Activated CD4-positive, alpha-beta memory T cell treated with anti-CD3 and anti-CD28 coated beads, Interleukin-2, amount 10 ng/mL, durations not matched to agents 7 days and 5 days (primary cell): ENCODE results near the gene MYO5C. TPM values are rescaled to one million over a fixed set of nuclear protein-coding genes. Genes with fewer than 3 reads are reported as not detected.

ENCODE experiments used
- CTCF ChIA-PET: fragments of 350-600 bp; sonication (Branson Sonifier 250); formaldehyde crosslinking; loops from one replicate; lab custom pipeline; 2021; ENCODE audit warnings: antibody characterized with exemption, inconsistent platforms; lab: Charles Lee
- POLR2A ChIA-PET: fragments of 350-600 bp; sonication (Branson Sonifier 250); formaldehyde crosslinking; loops from one replicate; lab custom pipeline; 2021; ENCODE audit warnings: antibody characterized with exemption; lab: Charles Lee
- DNase-seq: peaks from one replicate; pipeline ENCODE4 v3.0.0-alpha.2; 2020
- H3K27ac Mint-ChIP-seq: one replicate; pipeline ENCODE4 v1.8.0; 2021; ENCODE audit warnings: mild to moderate bottlenecking, mixed read lengths
- H3K27me3 Mint-ChIP-seq: one replicate; pipeline ENCODE4 v1.8.0; 2021; ENCODE audit warnings: mixed read lengths
- H3K36me3 Mint-ChIP-seq: one replicate; pipeline ENCODE4 v1.8.0; 2021; ENCODE audit warnings: low read depth, mixed read lengths
- H3K4me1 Mint-ChIP-seq: one replicate; pipeline ENCODE4 v1.8.0; 2021; ENCODE audit warnings: mixed read lengths
- H3K4me3 Mint-ChIP-seq: one replicate; pipeline ENCODE4 v1.8.0; 2021; ENCODE audit warnings: mild to moderate bottlenecking, mixed read lengths
- H3K9me3 Mint-ChIP-seq: one replicate; pipeline ENCODE4 v1.8.0; 2021; ENCODE audit warnings: mixed read lengths
- total RNA-seq, 2 experiments: library from RNA; stranded (reverse); gene quantifications; one replicate each; pipeline ENCODE4 v1.2.3, GENCODE V29; 2021

Gene MYO5C
- total RNA-seq, 2 experiments from 2014 or later: 1.3 to 1.4 TPM

DNA sequence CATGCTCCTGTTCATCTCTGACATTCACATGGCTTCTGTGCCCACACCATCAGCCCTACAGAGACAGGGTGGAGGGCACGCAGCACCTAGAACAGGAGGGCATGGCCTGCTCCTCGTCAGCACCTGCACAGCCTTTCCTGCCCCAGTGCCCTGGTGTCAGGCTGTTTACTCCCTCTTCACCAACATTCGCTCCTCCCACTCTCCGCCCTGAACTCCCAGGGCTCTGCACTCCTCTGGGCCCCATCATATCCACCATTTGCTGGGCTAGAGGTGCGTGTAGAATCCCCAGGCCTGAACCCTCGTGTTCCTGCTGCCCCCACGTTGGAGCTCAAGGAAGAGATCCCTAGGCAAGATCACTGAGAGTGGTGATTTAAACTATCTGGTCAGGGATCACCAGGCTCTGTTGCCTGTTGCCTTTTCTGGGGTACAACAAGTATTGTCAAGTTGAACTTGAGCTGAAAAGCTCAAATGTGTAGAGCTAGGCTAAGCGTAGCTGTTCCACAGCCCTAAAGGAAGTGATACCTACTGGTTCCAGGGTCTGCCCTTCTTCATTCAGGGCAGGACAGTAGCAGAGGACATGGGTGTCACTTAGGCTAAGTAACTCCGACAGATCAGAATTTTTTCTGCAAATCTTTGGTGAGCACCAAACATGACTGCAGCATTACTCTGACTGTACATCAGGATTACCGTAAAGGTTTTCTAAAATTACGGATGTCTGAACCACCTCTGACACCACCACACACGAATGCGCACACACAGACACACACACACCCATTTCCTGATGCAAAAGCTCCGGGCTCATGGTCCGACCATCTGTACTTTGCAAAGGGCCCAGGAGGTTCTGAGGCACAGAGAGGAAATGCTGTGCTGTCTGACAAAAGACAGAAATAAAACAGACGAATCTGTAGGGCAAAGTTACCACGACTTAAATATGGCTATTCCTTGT, 60.7 kb downstream of the MYO5C start:
- Mint-ChIP-seq H3K9me3 (no peaks in the 10 kb centered on the region), H3K36me3 (no peaks in the 10 kb centered on the region), H3K4me3 (no peak overlapping the region), H3K27me3 (peaks cover 2% of the 10 kb centered on the region), H3K27ac (peak overlapping the region; percentile 56), H3K4me1 (peaks cover 18% of the 10 kb centered on the region)
- no peak for DNase-seq
- ChIA-PET POLR2A (interaction anchor here (1.0 kb wide), 3 partner anchors 14 to 55 kb away, joined by 3 read pairs; no protein-coding TSS in a partner anchor), CTCF (interaction anchor here (1.9 to 5.5 kb wide), 3 partner anchors 7 to 22 kb away, joined by 4 to 19 read pairs (median 11); no protein-coding TSS in a partner anchor)

DNA sequence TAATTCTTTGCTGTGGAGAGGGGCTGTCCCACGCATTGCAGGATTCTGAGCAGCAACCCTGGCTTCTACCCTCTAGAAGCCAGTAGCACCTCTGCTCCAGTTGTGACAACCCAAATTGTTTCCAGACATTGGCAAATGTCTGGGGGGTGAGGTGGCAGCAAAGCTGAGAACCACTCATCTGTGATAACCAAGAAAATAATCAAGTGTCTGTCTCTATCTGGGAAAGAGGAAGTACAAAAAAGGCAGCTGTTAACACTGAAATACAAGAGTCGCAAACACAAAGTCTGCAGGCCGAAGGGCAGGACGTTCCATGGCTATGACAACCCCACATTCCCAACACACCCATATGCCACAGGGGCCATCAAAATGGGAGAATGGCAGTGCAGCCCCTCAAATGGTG, 62.2 kb downstream of the MYO5C start:
- no peak for DNase-seq
- peaks cover 2% of the 10 kb centered on the region for H3K27me3 Mint-ChIP-seq
- CTCF ChIA-PET: interaction anchor here (1.1 to 2.6 kb wide), 3 partner anchors 16 to 25 kb away, joined by 4 to 10 read pairs (median 7); no protein-coding TSS in a partner anchor
- H3K4me1 Mint-ChIP-seq: peaks cover 18% of the 10 kb centered on the region
- H3K9me3 Mint-ChIP-seq: no peaks in the 10 kb centered on the region
- no peaks in the 10 kb centered on the region for H3K36me3 Mint-ChIP-seq
- H3K4me3 Mint-ChIP-seq: no peak overlapping the region
- H3K27ac Mint-ChIP-seq: no peak overlapping the region
- POLR2A ChIA-PET: interaction anchor here (1.3 kb wide), 1 partner anchor 53 kb away, joined by 3 read pairs; no protein-coding TSS in a partner anchor

DNA sequence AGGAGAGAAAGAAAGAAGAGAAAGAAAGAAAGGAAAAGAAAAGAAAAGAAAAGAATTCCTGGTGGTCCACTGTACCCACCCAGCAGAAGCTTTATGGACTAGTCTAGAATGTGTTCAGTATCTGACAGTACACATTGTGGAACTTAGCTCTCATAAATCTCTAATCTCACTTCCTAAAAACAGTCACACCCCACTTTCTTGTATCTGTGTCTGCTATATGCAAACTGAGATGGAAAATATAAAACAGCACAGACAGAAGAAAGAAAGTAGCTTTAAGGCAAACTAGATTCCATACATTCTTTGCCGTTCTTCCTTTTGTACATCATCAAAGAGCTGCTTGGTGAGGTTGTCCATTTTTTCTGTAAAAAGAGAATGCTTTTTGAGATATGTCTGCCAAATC, 63.3 kb downstream of the MYO5C start:
- peaks cover 2% of the 10 kb centered on the region for H3K27me3 Mint-ChIP-seq
- no peak for DNase-seq
- no peaks in the 10 kb centered on the region for H3K36me3 Mint-ChIP-seq
- peaks cover 20% of the 10 kb centered on the region for H3K4me1 Mint-ChIP-seq
- CTCF ChIA-PET: interaction anchor here (1.1 to 2.6 kb wide), 3 partner anchors 18 to 24 kb away, joined by 4 to 10 read pairs (median 4); no protein-coding TSS in a partner anchor
- no peak overlapping the region for H3K27ac Mint-ChIP-seq
- no peaks in the 10 kb centered on the region for H3K9me3 Mint-ChIP-seq
- no peak overlapping the region for H3K4me3 Mint-ChIP-seq
- POLR2A ChIA-PET: no interaction called here

DNA sequence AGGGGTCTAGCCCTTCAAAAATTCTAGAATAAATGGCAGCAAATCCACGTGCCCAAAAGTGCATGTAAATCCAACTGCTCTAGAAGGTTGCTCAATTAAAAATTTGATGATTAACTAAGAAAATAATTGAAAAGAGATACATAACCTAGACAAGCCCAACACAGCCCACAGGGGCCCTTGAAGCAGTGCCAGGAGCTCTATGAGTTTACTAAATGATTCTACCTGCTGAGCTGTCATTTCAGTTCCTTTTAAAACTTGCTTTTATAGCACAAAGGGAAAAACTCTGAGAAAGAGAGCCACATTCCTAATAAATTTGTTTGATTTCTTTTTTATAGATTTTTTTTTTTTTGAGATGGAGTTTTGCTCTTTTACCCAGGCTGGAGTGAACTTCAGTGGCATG, 65.5 kb downstream of the MYO5C start:
- DNase-seq: no peak
- Mint-ChIP-seq H3K4me1 (peaks cover 16% of the 10 kb centered on the region), H3K9me3 (no peaks in the 10 kb centered on the region), H3K27ac (no peak overlapping the region), H3K36me3 (peaks cover 2% of the 10 kb centered on the region), H3K27me3 (peaks cover 2% of the 10 kb centered on the region), H3K4me3 (no peak overlapping the region)
- POLR2A ChIA-PET: no interaction called here
- CTCF ChIA-PET: interaction anchor here (0.9 to 2.2 kb wide), 4 partner anchors 13 to 324 kb away, joined by 3 to 6 read pairs (median 3); no protein-coding TSS in a partner anchor

DNA sequence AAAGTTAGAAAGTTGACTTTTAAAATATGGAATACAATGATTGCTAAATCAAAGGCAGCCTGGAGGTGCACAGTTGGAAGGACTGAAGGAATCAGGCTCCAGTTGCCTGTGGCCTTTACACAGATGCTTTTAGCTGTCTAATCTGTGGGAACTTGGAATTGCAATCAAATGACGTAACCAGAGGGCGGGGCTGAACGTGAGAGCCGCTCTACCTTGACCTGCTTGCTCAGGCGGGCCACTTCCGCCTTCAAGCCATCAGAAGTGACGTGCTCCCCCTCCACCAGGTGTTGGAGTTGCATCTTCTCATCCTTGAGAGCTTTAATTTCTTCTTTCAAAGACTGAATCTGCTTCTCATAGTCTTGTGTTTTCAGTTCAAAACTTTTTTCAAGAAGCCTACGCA, 66.7 kb downstream of the MYO5C start:
- H3K36me3 Mint-ChIP-seq: peaks cover 5% of the 10 kb centered on the region
- CTCF ChIA-PET: interaction anchor here (0.8 to 4.4 kb wide), 14 partner anchors 9 to 507 kb away, joined by 3 to 31 read pairs (median 12); no protein-coding TSS in a partner anchor
- no peak overlapping the region for H3K4me3 Mint-ChIP-seq
- H3K9me3 Mint-ChIP-seq: no peaks in the 10 kb centered on the region
- peaks cover 9% of the 10 kb centered on the region for H3K4me1 Mint-ChIP-seq
- H3K27ac Mint-ChIP-seq: no peak overlapping the region
- DNase-seq: no peak
- peaks cover 2% of the 10 kb centered on the region for H3K27me3 Mint-ChIP-seq
- POLR2A ChIA-PET: no interaction called here

DNA sequence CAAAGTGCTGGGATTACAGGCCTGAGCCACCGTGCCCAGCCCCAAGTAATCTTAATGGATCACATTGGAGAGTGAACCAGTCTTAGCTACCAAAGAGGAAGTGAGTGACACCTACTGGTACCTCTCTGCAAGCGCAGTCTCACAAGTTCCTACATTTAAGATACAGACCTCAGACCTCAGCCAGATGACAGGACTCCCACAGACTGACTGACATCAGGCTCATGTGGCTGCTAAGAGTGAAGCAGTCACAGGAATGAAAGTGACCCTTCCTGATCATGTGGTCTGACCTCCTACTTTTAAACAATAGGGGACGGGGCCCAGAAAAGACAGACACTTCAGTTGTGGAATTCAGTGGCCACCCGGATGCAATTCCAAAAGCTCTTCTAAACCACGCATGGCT, 68.1 kb downstream of the MYO5C start:
- no peaks in the 10 kb centered on the region for H3K9me3 Mint-ChIP-seq
- H3K4me3 Mint-ChIP-seq: no peak overlapping the region
- peaks cover 18% of the 10 kb centered on the region for H3K4me1 Mint-ChIP-seq
- CTCF ChIA-PET: interaction anchor here (0.5 to 4.4 kb wide), 36 partner anchors 10 to 578 kb away, joined by 3 to 31 read pairs (median 4); no protein-coding TSS in a partner anchor
- H3K36me3 Mint-ChIP-seq: peaks cover 5% of the 10 kb centered on the region
- DNase-seq: peak; percentile 77
- no peak overlapping the region for H3K27ac Mint-ChIP-seq
- H3K27me3 Mint-ChIP-seq: no peaks in the 10 kb centered on the region
- POLR2A ChIA-PET: interaction anchor here (2.0 to 3.6 kb wide), 2 partner anchors 49 to 256 kb away, joined by 7 to 12 read pairs; partner anchors contain the start of gene LEO1

DNA sequence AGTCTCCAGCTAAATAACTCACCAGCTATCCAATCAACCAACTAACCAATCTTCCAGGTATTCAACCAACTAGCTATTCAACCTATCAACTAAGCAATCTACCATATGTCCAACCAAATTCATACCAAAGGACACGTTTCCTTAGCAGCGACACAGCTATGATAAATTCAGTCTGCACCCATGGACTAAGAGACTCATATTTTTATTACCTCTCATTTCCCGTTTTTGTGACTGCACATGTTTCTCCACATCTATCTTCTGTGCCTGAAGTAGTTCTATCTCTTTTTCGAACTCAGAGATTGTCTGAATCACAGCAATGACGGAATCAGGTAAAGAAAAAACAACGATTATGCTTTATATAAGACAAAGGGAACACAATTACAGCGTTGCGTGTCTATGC, 70.4 kb downstream of the MYO5C start:
- CTCF ChIA-PET: interaction anchor here (0.9 to 4.4 kb wide), 6 partner anchors 8 to 147 kb away, joined by 3 to 31 read pairs (median 14); no protein-coding TSS in a partner anchor
- POLR2A ChIA-PET: interaction anchor here (0.6 to 3.6 kb wide), 4 partner anchors 11 to 254 kb away, joined by 3 to 12 read pairs (median 5); partner anchors contain the start of gene LEO1
- Mint-ChIP-seq H3K4me1 (peaks cover 34% of the 10 kb centered on the region), H3K9me3 (no peaks in the 10 kb centered on the region), H3K27ac (no peak overlapping the region), H3K36me3 (peaks cover 5% of the 10 kb centered on the region), H3K27me3 (no peaks in the 10 kb centered on the region), H3K4me3 (no peak overlapping the region)
- DNase-seq: no peak

DNA sequence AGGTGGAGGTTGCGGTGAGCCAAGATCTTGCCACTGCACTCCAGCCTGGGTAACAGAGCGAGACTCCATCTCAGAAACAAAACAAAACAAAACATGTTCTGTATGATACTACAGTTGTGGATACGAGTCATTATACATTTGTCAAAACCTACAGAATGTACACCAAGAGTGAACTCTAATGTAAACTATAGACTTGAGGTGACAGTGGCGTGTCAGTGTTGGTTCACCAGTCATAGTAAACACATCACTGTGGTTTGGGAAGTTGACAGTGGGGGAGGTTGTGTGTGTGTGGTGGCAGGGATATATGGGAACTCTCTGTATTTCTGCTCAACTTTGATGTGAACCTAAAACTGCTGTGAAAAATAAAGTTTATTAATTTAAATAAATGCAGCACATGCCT, 71.4 kb downstream of the MYO5C start:
- DNase-seq: no peak
- Mint-ChIP-seq H3K9me3 (no peaks in the 10 kb centered on the region), H3K4me3 (no peak overlapping the region), H3K27ac (no peak overlapping the region), H3K36me3 (peaks cover 5% of the 10 kb centered on the region), H3K27me3 (no peaks in the 10 kb centered on the region), H3K4me1 (peaks cover 37% of the 10 kb centered on the region)
- POLR2A ChIA-PET: interaction anchor here (1.2 kb wide), 1 partner anchor 38 kb away, joined by 3 read pairs; no protein-coding TSS in a partner anchor
- CTCF ChIA-PET: interaction anchor here (2.3 to 3.1 kb wide), 2 partner anchors 16 to 40 kb away, joined by 7 to 14 read pairs; no protein-coding TSS in a partner anchor

DNA sequence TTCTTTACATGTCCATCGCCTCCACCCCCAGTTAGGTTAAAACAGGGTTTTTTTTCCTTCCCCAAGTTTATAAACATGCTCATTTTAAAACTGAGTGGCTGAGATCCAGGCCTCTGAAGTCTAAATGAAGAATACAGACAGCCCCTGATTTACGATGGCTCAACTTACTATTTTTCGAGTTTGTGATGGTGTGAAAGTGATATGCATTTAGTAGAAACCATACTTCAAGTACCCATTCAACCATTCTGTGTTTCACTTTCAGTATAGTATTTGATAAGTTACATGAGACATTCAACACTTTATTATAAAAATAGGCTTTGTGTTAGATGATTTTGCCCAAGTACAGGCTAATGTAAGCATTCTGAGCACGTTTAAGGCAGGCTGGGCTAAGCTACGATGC, 73.9 kb downstream of the MYO5C start:
- peak overlapping the region; percentile 80 for H3K27ac Mint-ChIP-seq
- peaks cover 44% of the 10 kb centered on the region for H3K4me1 Mint-ChIP-seq
- POLR2A ChIA-PET: interaction anchor here (1.7 to 3.4 kb wide), 4 partner anchors 37 to 250 kb away, joined by 9 to 31 read pairs (median 9); partner anchors contain the start of gene LEO1
- no peaks in the 10 kb centered on the region for H3K27me3 Mint-ChIP-seq
- peak overlapping the region; percentile 87 for H3K4me3 Mint-ChIP-seq
- H3K9me3 Mint-ChIP-seq: no peaks in the 10 kb centered on the region
- CTCF ChIA-PET: interaction anchor here (0.7 to 3.8 kb wide), 6 partner anchors 14 to 513 kb away, joined by 3 to 24 read pairs (median 4); partner anchors contain the start of gene LEO1
- H3K36me3 Mint-ChIP-seq: peaks cover 5% of the 10 kb centered on the region
- DNase-seq: no peak

DNA sequence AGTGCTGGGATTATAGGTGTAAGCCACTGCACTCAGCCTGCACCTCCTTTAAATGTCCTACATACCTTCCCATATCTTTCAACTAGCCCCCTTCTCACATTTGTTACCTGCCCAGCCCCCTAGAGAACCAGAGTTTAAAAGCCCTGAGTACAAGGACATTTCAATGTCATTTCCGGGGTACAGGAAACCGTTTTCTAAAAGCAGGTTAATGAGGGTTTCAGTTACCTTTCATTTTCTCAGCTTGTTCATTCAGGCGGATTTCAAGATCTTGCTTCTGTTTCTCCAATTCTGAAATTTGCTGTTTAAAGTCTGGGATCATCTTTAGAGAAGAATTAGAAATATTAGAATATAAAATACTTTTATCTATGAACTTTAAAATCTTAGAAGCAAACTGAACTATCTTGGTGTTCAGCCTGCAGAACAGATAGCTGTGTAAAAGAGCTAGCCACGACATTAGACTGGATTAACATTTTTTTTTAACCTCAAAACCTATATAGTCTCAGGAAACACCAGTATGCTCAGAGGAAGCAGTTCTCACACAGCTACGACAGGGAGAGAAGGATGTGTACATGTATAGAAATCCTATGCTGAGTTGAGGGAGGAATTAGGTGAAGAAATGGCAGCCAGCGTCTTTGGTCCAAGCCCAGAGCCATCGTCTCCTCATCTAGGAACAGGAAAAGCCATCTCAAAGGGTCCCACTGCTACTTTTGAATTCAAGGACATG, 74.5 kb downstream of the MYO5C start:
- peaks cover 44% of the 10 kb centered on the region for H3K4me1 Mint-ChIP-seq
- ChIA-PET POLR2A (interaction anchor here (0.7 to 3.4 kb wide), 6 partner anchors 14 to 307 kb away, joined by 3 to 31 read pairs (median 9); partner anchors contain the start of gene LEO1), CTCF (interaction anchor here (0.7 to 3.8 kb wide), 8 partner anchors 13 to 514 kb away, joined by 3 to 24 read pairs (median 4); partner anchors contain the start of gene LEO1)
- H3K27me3 Mint-ChIP-seq: no peaks in the 10 kb centered on the region
- H3K4me3 Mint-ChIP-seq: peak overlapping the region; percentile 87
- no peaks in the 10 kb centered on the region for H3K9me3 Mint-ChIP-seq
- DNase-seq: no peak
- peak overlapping the region; percentile 80 for H3K27ac Mint-ChIP-seq
- peaks cover 5% of the 10 kb centered on the region for H3K36me3 Mint-ChIP-seq

DNA sequence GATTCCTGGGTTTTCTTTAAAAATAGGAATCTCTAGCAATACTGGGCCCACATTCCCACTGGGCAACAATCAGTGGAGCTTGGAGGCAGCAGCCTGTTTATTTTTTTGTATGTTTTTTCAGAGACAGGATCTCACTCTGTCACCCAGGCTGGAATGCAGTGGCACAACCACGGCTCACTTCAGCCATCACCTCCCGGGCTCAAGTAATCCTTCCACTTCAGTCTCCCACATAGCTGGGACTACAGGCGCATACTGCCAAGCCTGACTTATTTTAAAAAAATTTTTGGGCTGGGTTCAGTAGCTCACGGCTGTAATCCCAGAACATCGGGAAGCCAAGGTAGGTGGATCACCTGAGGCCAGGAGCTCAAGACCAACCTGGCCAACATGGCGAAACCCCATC, 75.4 kb downstream of the MYO5C start:
- ChIA-PET POLR2A (interaction anchor here (1.0 to 3.4 kb wide), 5 partner anchors 36 to 308 kb away, joined by 4 to 31 read pairs (median 9); partner anchors contain the start of gene LEO1), CTCF (interaction anchor here (0.6 to 3.8 kb wide), 4 partner anchors 12 to 515 kb away, joined by 3 to 24 read pairs (median 5); no protein-coding TSS in a partner anchor)
- Mint-ChIP-seq H3K9me3 (no peaks in the 10 kb centered on the region), H3K4me1 (peaks cover 44% of the 10 kb centered on the region), H3K4me3 (no peak overlapping the region), H3K36me3 (peaks cover 5% of the 10 kb centered on the region), H3K27ac (no peak overlapping the region), H3K27me3 (no peaks in the 10 kb centered on the region)
- DNase-seq: no peak

DNA sequence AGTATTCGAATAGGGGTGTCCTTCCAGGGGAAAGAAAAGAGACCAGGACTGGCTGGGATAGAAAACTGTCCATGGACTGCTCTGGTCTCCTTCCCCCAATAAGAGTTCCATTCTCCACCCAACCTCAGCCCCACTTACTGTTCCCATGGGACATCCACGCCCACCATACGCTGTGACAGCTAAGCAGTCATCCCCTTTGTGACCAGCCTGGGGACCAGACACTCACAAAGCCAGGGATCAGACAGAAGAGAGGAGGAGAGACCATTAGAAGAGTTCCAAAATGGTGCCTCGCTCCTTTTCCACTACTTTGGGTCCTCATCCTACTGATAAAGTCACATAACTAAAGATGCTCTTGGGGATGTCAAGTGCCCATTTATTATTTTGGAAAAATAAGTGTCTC, 76.8 kb downstream of the MYO5C start:
- POLR2A ChIA-PET: no interaction called here
- no peaks in the 10 kb centered on the region for H3K9me3 Mint-ChIP-seq
- H3K27ac Mint-ChIP-seq: no peak overlapping the region
- no peaks in the 10 kb centered on the region for H3K36me3 Mint-ChIP-seq
- no peaks in the 10 kb centered on the region for H3K27me3 Mint-ChIP-seq
- peaks cover 38% of the 10 kb centered on the region for H3K4me1 Mint-ChIP-seq
- CTCF ChIA-PET: no interaction called here
- no peak for DNase-seq
- no peak overlapping the region for H3K4me3 Mint-ChIP-seq
